GM18505 (cell line): ENCODE measurements around the gene TMEM63C.
"Not testable (repeated sequence)": the region's sequence is repeated elsewhere in the genome, so short reads cannot be mapped to it uniquely, and the experiment has no call there.

Source experiments
- ATAC-seq: cut with Tn5 transposase; IDR thresholded peaks from one replicate; pipeline ENCODE4 v1.9.1; 2021; ENCODE audit not compliant: unreplicated experiment
- POLR2A ChIP-seq: IDR thresholded peaks from 4 replicates; pipeline ENCODE4 v1.6.1; 2011; ENCODE audit warnings: borderline replicate concordance; ENCODE audit not compliant: insufficient read depth, insufficient read length; ENCODE audit errors: extremely low read depth

The TMEM63C gene

DNA sequence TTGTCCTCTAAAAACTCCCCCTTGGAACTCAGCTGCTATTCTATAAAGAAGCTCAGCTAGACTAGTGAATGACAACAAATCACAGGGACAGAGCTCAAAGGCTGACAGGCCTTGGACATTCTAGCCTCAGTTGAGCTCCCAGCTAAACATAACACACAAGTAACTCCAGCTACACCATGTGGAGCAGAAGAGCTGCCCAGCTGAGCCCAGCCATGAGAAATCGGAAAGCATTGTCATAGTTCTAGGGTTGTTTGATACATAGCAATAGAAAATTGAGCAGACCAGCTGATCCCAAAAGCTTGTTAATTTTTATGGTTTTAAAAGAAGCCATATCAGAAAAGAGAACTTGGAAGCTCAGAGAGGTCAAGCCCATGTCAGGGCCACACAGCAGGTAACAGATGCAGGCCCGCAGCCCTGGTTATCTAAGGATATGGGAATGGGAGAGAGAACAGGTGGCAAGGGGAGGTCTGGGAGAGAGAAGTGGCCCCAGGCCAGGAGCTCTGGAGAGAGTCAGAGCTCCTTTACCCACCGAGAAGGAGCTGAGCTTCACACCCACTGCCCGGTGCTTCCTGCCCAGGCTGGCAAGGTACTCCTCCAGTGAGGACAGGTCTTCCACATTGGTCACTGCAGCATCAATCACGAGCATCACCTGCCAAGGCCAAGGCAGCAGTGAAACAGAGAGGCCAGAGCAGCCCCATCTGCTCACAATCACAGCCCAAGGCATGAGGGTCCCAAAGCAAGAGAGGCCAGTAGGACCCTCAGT is 86.5 kb downstream of the TMEM63C start:
- no peak for ATAC-seq
- TF ChIP-seq POLR2A: no peak

DNA sequence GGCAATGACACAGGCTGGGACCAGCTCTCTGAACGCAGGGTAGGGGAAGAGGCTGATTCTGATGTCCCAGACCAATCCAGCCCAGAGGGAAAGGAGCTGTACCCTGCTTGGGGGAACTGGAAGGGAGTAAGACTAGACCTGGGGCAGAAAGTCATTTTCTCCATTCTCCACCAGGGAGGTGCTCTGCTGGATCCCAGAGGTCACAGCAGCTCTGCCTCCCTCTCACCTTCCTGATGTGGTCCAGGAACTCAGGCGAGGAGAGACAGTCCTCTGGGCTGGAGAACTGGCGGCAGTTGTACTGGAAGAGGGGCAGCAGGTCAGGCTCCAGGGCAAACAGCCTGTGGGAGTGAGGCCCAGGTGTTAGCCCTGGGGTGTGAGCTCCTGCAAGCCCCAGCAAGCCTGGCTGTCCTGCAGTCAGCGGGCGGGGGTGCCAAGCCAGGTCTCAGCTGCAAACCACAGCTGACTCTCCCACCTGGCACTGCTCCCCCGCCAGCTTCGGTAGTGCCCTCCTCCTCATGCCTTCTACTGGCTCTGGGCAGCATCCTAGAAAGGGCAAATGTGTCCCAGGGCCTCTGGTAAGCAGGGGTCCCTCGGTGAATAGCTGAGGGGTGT is 87.5 kb downstream of the TMEM63C start:
- no peak for ATAC-seq

DNA sequence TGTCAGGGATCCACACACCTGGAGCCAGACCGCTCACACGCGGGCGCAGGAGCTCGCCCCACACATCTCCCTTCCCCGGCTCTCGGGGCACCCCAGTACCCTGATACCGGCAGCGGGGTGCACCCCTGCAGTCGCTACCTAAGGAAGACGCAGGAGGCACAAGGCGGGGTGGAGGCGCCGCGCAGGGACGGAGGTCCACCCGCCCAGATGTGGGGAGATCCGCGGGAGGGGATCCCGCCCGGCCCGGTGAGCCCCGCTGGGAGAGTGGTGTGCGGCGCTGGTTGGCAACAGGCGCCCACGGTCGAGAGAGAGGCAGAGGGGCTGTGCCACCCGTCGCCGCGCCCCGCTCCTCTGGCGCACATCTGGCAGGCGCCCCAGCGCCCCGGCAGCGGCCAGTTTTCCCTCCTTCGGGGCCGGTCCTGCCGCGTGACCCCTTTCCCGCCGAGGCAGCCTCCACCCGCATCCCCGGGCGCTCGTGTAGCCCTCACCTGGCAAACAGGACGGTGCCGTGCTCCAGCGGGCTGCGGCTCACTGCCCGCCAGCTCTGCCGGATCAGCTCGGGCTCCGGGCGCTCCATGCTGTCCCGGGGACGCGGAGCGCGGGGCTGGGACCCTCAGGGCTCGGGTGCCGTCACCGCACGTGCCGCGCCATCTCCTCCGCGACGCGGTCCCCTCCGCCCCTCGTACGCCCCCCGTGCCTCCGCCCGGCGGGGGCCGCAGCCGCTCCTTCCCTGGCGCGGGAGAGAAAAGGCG is 88.9 kb downstream of the TMEM63C start:
- ATAC-seq: no peak
- TF ChIP-seq POLR2A: no peak

More for the DNA sequence above, 87.5 kb downstream of the TMEM63C start:
- no peak for TF ChIP-seq POLR2A

- no peak for TF ChIP-seq POLR2A
- ATAC-seq: no peak
Observed at GRCh38 chr14:77271113-77271710, 89.6 kb downstream of the TMEM63C start, which contains the start of gene NGB. Gene NGB (minus strand): TSS chr14:77271206. CDS start chr14:77270937, 269 bp downstream.

DNA sequence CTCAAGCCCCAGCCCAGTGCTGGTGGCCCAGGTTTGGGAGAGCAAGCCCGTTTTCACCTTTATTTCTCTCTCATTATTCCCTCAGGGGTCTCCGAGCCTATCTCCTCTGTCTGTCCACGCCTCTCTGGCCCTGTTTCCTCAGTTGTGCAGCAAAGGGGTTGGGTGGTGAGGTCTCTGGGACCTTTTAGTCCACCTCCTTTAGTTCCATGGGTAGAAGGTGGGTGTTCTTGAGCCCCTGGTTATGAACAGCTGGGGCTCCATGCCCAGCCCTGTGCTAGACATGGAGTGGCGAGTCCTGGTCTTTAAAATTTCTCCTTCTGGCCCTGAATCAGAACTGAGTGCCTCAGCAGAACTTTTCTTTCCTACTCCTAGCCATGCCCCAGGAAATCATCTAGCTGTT is 90.7 kb downstream of the TMEM63C start:
- TF ChIP-seq POLR2A: no peak
- ATAC-seq: no peak

- no peak for TF ChIP-seq POLR2A
- no peak for ATAC-seq
Observed at GRCh38 chr14:77273796-77274195, 92.2 kb downstream of the TMEM63C start.

GRCh38 chr14:77275041-77275580 is 93.5 kb downstream of the TMEM63C start:
- no peak for ATAC-seq

DNA sequence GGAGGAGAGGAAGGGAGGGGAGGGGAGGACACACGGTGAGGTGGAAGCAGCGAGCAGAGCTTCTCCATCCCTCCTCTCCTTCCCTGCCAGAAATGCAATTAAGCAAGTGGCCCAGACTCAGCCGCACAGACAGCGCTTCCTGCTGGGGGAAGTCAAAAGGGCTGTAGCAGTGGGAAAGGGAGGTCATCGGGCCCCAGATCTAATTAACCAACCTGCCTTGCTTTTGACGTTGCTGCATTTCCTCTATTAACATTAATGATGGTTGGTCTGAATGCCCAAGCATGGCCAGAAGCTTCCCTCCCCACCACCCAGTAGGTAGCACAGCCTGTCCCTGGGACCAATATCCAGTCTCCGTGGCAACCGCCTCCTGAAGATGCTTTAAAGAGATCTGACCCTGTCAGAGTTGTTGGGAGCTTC is 94.0 kb downstream of the TMEM63C start:
- no peak for ATAC-seq
- TF ChIP-seq POLR2A: no peak

More at GRCh38 chr14:77275041-77275580, 93.5 kb downstream of the TMEM63C start:
- no peak for TF ChIP-seq POLR2A

- no peak for ATAC-seq
- no peak for TF ChIP-seq POLR2A
Observed at GRCh38 chr14:77276295-77276935, 94.8 kb downstream of the TMEM63C start.

GRCh38 chr14:77276959-77277358 is 95.4 kb downstream of the TMEM63C start:
- no peak for TF ChIP-seq POLR2A
- ATAC-seq: no peak

DNA sequence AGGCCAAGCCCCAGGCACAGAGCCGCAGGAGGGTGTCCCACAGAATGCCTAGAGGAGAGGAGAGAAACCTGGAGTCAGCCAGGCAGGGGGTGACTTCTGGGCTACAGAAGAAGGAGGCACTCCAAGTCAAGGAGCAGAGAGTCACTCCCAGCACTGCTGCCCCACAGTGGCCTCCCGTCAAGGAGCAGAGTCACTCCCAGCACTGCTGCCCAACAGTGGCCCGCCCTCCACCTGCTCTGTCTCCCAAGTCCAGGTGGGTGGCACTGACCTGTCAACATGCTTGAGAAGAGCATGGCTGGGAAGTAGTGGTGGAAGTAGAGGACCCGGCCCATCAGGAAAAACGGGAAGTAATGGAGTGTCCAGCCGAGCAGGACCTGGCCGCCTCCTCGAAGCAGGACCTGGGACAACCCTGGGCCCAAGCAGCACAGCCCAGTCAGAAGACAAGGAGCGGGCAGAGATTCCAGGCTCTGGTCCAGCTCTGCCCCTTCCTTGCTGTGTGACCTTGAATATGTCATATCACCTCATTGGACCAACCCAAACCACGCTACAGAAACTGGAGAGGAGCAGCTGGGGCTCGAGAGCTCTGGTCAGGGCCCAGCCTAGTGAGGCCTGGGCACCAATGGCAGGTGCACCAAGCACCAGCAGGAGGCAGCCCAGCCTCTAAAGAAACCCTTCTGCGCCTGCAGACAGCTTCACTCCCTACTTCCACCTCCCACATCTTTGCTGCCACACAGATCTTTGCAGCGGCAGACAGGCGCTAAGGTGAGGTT is 97.0 kb downstream of the TMEM63C start:
- ATAC-seq: no peak
- TF ChIP-seq POLR2A: no peak

DNA sequence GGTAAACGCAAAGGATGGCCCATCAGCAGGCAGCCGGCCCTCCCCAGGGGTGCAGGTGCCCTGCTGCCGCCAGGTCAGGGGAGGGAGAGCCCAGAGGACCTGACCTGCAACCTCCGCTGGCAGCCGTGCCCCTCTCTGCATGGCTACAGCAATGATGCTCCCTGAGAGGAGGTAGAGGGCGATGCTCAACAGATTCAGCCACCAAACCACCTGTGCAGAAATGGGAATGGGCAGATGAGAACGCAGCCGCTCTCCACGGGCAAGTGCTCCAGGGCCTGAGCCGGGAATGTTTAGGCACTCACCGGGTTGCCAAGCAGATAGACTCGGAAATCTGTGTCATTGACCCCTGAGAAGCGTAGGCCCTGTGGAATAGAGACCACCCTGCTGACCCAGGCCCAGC is 98.1 kb downstream of the TMEM63C start:
- no peak for TF ChIP-seq POLR2A
- no peak for ATAC-seq

DNA sequence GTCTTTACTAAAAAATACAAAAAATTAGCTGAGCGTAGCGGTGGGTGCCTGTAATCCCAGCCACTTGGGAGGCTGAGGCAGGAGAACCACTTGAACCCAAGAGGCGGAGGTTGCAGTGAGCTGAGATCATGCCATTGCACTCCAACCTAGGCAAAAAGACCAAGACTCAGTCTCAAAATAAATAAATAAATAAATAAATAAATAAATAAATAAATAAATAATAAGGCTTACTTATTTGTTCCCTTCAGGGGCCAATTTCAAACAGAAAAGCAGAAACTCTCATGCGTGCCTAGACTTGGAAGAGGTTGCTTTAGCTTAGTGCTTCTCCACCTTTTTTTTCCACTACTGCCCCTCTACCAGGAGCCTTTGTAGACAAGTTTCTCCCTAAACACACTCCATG is 99.3 kb downstream of the TMEM63C start:
- ATAC-seq: not testable (repeated sequence)
